Measurements from ENCODE around the gene SLC4A9. TPM values are rescaled to one million over a fixed set of nuclear protein-coding genes. Genes with fewer than 3 reads are reported as not detected.

The SLC4A9 gene
- total and polyA plus RNA-seq, 2 donors (not counting 3 experiments of a cell fraction or from before 2014, with no cell fraction given) = not detected

DNA sequence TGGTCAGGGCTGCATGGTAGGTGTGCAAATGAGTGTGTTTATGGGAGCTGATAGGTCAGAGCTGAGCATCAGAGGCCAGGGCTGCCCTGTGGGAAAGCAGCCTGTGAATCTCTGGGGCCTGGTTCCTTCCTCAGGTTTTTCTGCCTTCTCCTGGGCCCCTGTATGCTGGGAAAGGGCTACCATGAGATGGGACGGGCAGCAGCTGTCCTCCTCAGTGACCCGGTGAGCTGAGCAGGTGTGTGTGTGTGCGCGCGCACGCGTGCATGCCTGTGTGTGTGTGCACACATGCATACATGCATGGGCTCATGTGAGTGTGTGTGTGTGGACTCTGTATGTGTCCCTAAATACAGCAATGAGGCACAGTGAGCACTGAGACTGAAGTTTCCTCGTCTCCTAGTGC, 2.3 kb downstream of the SLC4A9 start:
- ChIA-PET CTCF (interaction anchor here (0.9 to 4.9 kb wide), 7 partner anchors 10 to 360 kb away, joined by 3 to 112 read pairs (median 7); no protein-coding TSS in a partner anchor), POLR2A (no interaction called here)
- dilution Hi-C loops (cut with MboI; ENCODE audit: extremely low pct_ligation_motif_present, low sequenced_read_pairs) = no loop called here
- DNase-seq (ENCODE audit: low read depth, low spot score) = no peak
- Histone ChIP-seq H3K4me1 (ENCODE audit: control insufficient read depth, extremely low read depth, insufficient read depth, low read length) (peaks cover 3% of the 10 kb centered on the region), H4K20me1 (replicated peaks; ENCODE audit: control insufficient read depth, extremely low read depth, insufficient read depth, low read length) (no peaks in the 10 kb centered on the region), H2AFZ (ENCODE audit: low read depth, low read length) (no peak overlapping the region), H3K9me1 (replicated peaks; ENCODE audit: control insufficient read depth, extremely low read depth, insufficient read depth, low read length) (no peaks in the 10 kb centered on the region), H3K4me3 (replicated peaks in 1 of 3; ENCODE audit: insufficient read depth in 1 of 3, low read depth in 1 of 3, low read length in 3 of 3) (no peak overlapping the region), H3K4me2 (ENCODE audit: insufficient read depth, low read length) (no peak overlapping the region), H3K36me3 (ENCODE audit: control insufficient read depth in 2 of 2, extremely low read depth in 1 of 2, insufficient read depth in 2 of 2, low read length in 2 of 2) (no peaks in the 10 kb centered on the region), H3K27me3 (ENCODE audit: control insufficient read depth in 2 of 2, insufficient read depth in 2 of 2, low read length in 2 of 2) (no peaks in the 10 kb centered on the region), H3K27ac (ENCODE audit: insufficient read depth, low read depth, low read length) (no peak overlapping the region), H3K9me3 (replicated peaks; ENCODE audit: control insufficient read depth, insufficient read depth, low read length) (no peaks in the 10 kb centered on the region), H3K9ac (replicated peaks; ENCODE audit: extremely low read depth, insufficient read depth, low read length) (no peak overlapping the region), H3K79me2 (ENCODE audit: control insufficient read depth, insufficient read depth, low read length) (no peaks in the 10 kb centered on the region)
- intact Hi-C loops (cut with micrococcal nuclease) = no loop called here
- no TSS peak for BruUV-seq (replicated peaks)
- no peak for FAIRE-seq
- TF ChIP-seq POLR2A (IDR thresholded peaks at IDR 0.05; ENCODE audit: low read depth, low read length) = no peak
- no peak for TF ChIP-seq EZH2 (IDR thresholded peaks at IDR 0.05; ENCODE audit: borderline replicate concordance, low read depth, low read length, severe bottlenecking)
- TF ChIP-seq, protein P1, sequence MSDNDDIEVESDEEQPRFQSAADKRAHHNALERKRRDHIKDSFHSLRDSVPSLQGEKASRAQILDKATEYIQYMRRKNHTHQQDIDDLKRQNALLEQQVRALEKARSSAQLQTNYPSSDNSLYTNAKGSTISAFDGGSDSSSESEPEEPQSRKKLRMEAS (IDR thresholded peaks at IDR 0.05; ENCODE audit: insufficient read depth, insufficient read length) = no peak
- TF ChIP-seq, protein P2, sequence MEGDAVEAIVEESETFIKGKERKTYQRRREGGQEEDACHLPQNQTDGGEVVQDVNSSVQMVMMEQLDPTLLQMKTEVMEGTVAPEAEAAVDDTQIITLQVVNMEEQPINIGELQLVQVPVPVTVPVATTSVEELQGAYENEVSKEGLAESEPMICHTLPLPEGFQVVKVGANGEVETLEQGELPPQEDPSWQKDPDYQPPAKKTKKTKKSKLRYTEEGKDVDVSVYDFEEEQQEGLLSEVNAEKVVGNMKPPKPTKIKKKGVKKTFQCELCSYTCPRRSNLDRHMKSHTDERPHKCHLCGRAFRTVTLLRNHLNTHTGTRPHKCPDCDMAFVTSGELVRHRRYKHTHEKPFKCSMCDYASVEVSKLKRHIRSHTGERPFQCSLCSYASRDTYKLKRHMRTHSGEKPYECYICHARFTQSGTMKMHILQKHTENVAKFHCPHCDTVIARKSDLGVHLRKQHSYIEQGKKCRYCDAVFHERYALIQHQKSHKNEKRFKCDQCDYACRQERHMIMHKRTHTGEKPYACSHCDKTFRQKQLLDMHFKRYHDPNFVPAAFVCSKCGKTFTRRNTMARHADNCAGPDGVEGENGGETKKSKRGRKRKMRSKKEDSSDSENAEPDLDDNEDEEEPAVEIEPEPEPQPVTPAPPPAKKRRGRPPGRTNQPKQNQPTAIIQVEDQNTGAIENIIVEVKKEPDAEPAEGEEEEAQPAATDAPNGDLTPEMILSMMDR (IDR thresholded peaks at IDR 0.05; ENCODE audit: extremely low read depth in 1 of 2, insufficient read depth in 1 of 2, low read depth in 1 of 2, low read length in 2 of 2) = no peak
- TF ChIP-seq GATA2 (IDR thresholded peaks at IDR 0.05; ENCODE audit: insufficient read depth, insufficient read length, low read depth, low read length) = no peak
- no peak for TF ChIP-seq FOS (IDR thresholded peaks at IDR 0.05; ENCODE audit: borderline replicate concordance, insufficient read depth, low read length)
- TF ChIP-seq POLR2AphosphoS5 (IDR thresholded peaks at IDR 0.05; ENCODE audit: insufficient read depth, low read depth, low read length) = no peak
- no peak for TF ChIP-seq MYC (IDR thresholded peaks at IDR 0.05; ENCODE audit: low read depth, low read length)
- TF ChIP-seq JUN (IDR thresholded peaks at IDR 0.05; ENCODE audit: borderline replicate concordance, insufficient read depth, insufficient read length, low read depth) = no peak
